Tibial nerve (tissue), 4 donors: ENCODE measurements around the gene BCR. TPM values are rescaled to one million over a fixed set of nuclear protein-coding genes. Genes with fewer than 3 reads are reported as not detected.

Experiments used
- DNase-seq, 2 donors: peaks; one replicate each; pipeline ENCODE4 v3.0.0-alpha.2; 2019; ENCODE audit warnings: low spot score in 2 of 2
- H3K27ac ChIP-seq, 4 donors: fragments of 200-600 bp; sonication (generic) in 3 of 4; one replicate each; pipeline ENCODE4 v1.5.1; 2017 to 2019; ENCODE audit warnings: mild to moderate bottlenecking in 1 of 4
- H3K27me3 ChIP-seq, 2 donors: fragments of 200-600 bp; sonication (generic) in 1 of 2; one replicate each; pipeline versions ENCODE4 v1.5.1 to v1.6.0; 2017 to 2019
- H3K36me3 ChIP-seq, 3 donors: fragments of 200-600 bp; sonication (generic); one replicate each; pipeline ENCODE4 v1.5.1; 2018 to 2019
- H3K4me1 ChIP-seq, 4 donors: fragments of 200-600 bp; sonication (generic) in 3 of 4; one replicate each; pipeline ENCODE4 v1.5.1; 2017 to 2019
- H3K4me3 ChIP-seq, 4 donors: fragments of 200-600 bp; sonication (generic) in 3 of 4; one replicate each; pipeline ENCODE4 v1.5.1; 2017 to 2019; ENCODE audit warnings: mild to moderate bottlenecking in 1 of 4, moderate library complexity in 1 of 4
- H3K9me3 ChIP-seq, 4 donors: fragments of 200-600 bp; sonication (generic) in 3 of 4; one replicate each; pipeline ENCODE4 v1.5.1; 2017 to 2019
- EP300 ChIP-seq, 2 donors: sonication (generic); formaldehyde crosslinking; IDR thresholded peaks; one replicate each; pipeline ENCODE4 v1.6.1; 2017; ENCODE audit warnings: antibody characterized with exemption in 2 of 2, mild to moderate bottlenecking in 1 of 2
- POLR2A ChIP-seq, 2 donors: fragments of 450-650 bp; IDR thresholded peaks; one replicate each; pipeline ENCODE4 v1.6.1; 2017; ENCODE audit warnings: antibody characterized with exemption in 2 of 2, mild to moderate bottlenecking in 2 of 2, moderate library complexity in 2 of 2
- WGBS, 2 donors: methylation state at CpG; one replicate each; pipeline ENCODE4 v1.1.5; 2018; 5-methylcytosine and 5-hydroxymethylcytosine counted together
- total RNA-seq, 4 donors: library from RNA; depleted of rRNA; stranded (reverse); fragments of >200 nt; gene quantifications; one replicate each; pipeline ENCODE4 v1.1.0, GENCODE V29; 2016
- TF ChIP-seq, protein P1 (sequence below), 5 experiments: fragments of 200-600 bp in 3 of 5; fragments of 450-650 bp in 2 of 5; sonication (generic) in 3 of 5; IDR thresholded peaks; one replicate each; pipeline ENCODE4 v1.5.1; 2016 to 2019; ENCODE audit warnings: antibody characterized with exemption in 5 of 5, mild to moderate bottlenecking in 3 of 5, moderate library complexity in 2 of 5

BCR gene
- total RNA-seq, 4 donors from 2014 or later = 99.0 to 174 (median 120) TPM

- TF ChIP-seq, protein P1, sequence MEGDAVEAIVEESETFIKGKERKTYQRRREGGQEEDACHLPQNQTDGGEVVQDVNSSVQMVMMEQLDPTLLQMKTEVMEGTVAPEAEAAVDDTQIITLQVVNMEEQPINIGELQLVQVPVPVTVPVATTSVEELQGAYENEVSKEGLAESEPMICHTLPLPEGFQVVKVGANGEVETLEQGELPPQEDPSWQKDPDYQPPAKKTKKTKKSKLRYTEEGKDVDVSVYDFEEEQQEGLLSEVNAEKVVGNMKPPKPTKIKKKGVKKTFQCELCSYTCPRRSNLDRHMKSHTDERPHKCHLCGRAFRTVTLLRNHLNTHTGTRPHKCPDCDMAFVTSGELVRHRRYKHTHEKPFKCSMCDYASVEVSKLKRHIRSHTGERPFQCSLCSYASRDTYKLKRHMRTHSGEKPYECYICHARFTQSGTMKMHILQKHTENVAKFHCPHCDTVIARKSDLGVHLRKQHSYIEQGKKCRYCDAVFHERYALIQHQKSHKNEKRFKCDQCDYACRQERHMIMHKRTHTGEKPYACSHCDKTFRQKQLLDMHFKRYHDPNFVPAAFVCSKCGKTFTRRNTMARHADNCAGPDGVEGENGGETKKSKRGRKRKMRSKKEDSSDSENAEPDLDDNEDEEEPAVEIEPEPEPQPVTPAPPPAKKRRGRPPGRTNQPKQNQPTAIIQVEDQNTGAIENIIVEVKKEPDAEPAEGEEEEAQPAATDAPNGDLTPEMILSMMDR (IDR thresholded peaks at IDR 0.05) = no peak
- TF ChIP-seq POLR2A (IDR thresholded peaks at IDR 0.05) = no peak
- no peak for TF ChIP-seq EP300 (IDR thresholded peaks at IDR 0.05)
- Histone ChIP-seq H3K4me3 (no peak overlapping the region), H3K4me1 (peaks cover 0 to 34% (median 21%) of the 10 kb centered on the region in 4 donors), H3K36me3 (no peaks in the 10 kb centered on the region), H3K27me3 (no peaks in the 10 kb centered on the region), H3K27ac (peak overlapping the region in 3 of 4 donors; percentile 56 to 82 (median 80)), H3K9me3 (no peaks in the 10 kb centered on the region)
- no peak for DNase-seq
- 48 to 52% methylated on average over 10 to 11 of the region's 11 CpGs for WGBS, 2 donors
These were observed 24.3 kb downstream of the BCR start for GRCh38 chr22:23204541-23205157.

- DNase-seq = no peak
- TF ChIP-seq, protein P1 (IDR thresholded peaks at IDR 0.05) = no peak
- no peak for TF ChIP-seq POLR2A (IDR thresholded peaks at IDR 0.05)
- TF ChIP-seq EP300 (IDR thresholded peaks at IDR 0.05) = no peak
- H3K4me3 ChIP-seq = no peak overlapping the region
- H3K36me3 ChIP-seq = no peaks in the 10 kb centered on the region
- H3K27me3 ChIP-seq = no peaks in the 10 kb centered on the region
- peak overlapping the region in 2 of 4 donors; percentile 80 to 82 for H3K27ac ChIP-seq
- H3K9me3 ChIP-seq = no peaks in the 10 kb centered on the region
- peaks cover 0 to 35% (median 21%) of the 10 kb centered on the region in 4 donors for H3K4me1 ChIP-seq
- WGBS, 2 donors = 71 to 83% methylated on average over 9 of the region's 9 CpGs
These were observed 25.2 kb downstream of the BCR start for GRCh38 chr22:23205339-23206049.

DNA sequence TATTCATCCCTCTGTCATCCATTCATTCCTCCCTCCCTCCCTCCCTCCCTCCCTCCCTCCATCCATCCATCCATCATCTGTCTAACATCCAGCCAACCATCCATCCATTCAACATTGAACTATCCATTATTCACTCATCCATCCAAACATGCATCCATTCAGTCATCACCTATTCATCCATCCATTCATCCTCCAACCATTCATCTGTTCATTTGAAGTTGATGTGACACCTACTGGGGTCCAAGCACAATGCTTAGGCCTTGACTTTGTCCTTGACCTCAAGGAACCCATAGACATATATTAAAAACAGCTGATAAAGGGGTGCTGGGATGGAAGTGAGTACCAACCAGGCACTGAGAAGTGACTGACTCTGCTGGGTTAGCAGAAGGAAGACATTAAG lies 26.6 kb downstream of the BCR start:
- TF ChIP-seq, protein P1 (IDR thresholded peaks at IDR 0.05) = no peak
- no peak for TF ChIP-seq EP300 (IDR thresholded peaks at IDR 0.05)
- TF ChIP-seq POLR2A (IDR thresholded peaks at IDR 0.05) = no peak

DNA sequence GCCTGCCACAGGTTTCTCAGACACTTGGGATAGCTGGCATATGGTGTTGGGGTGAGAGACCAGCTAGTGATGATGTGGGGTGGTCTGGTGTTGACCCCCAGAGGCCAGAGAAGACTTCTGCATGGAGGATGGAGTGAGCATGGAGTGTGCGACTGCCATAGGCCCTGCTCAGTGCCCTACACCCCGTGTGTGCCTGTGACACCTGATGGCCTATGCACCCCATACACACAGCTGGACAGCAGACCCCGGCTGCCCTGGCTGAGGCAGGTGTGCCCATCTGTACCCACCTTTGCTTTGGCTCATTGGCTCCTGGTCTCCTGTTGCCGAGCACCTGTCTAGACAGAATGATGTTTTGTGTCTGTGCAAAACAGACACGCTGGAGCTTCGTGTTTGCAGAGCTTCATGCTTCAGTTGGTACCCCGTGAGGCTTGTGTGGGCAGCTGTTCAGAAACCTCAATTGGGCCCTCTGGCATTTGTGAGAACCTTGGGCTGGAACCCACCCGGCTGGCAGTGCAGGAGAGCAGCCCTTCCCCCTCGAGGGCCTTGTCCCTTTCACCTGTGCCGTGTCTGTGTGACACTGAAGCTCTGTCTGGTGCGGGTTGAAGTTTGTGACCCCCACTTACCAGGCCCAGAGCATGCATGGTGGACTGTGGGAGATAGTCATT lies 27.6 kb downstream of the BCR start:
- TF ChIP-seq POLR2A (IDR thresholded peaks at IDR 0.05) = no peak
- TF ChIP-seq, protein P1 (IDR thresholded peaks at IDR 0.05) = no peak
- 91 to 94% methylated on average over 11 of the region's 11 CpGs for WGBS, 2 donors
- no peak for DNase-seq
- Histone ChIP-seq H3K36me3 (no peaks in the 10 kb centered on the region), H3K9me3 (no peaks in the 10 kb centered on the region), H3K4me3 (no peak overlapping the region), H3K4me1 (peaks cover 0 to 53% (median 21%) of the 10 kb centered on the region in 4 donors), H3K27me3 (no peaks in the 10 kb centered on the region), H3K27ac (no peak overlapping the region)

More for the DNA sequence above, 26.6 kb downstream of the BCR start:
- Histone ChIP-seq H3K27ac (no peak overlapping the region), H3K36me3 (no peaks in the 10 kb centered on the region), H3K4me1 (peaks cover 0 to 44% (median 21%) of the 10 kb centered on the region in 4 donors), H3K4me3 (no peak overlapping the region), H3K9me3 (no peaks in the 10 kb centered on the region), H3K27me3 (no peaks in the 10 kb centered on the region)
- DNase-seq = no peak
